ENCODE measurements around the gene CADM1.

Gene CADM1

GRCh38 chr11:115237578-115237977, 266.6 kb downstream of the CADM1 start:
- no peak for DNase-seq

GRCh38 chr11:115234794-115235193, 269.4 kb downstream of the CADM1 start:
- DNase-seq = no peak

- DNase-seq = no peak
These were observed 277.7 kb downstream of the CADM1 start for GRCh38 chr11:115226556-115226955.

GRCh38 chr11:115224551-115224950, 279.7 kb downstream of the CADM1 start:
- no peak for DNase-seq

GRCh38 chr11:115222863-115223530, 281.2 kb downstream of the CADM1 start:
- no peak for DNase-seq

GRCh38 chr11:115222218-115222862, 281.9 kb downstream of the CADM1 start:
- peak; percentile 36 to 81 for DNase-seq

GRCh38 chr11:115221461-115222069, 282.6 kb downstream of the CADM1 start:
- DNase-seq = no peak

GRCh38 chr11:115220911-115221310, 283.3 kb downstream of the CADM1 start:
- no peak for DNase-seq

- DNase-seq = peak in 1 of 2 experiments; percentile 24
These were observed 283.8 kb downstream of the CADM1 start for GRCh38 chr11:115220423-115220822.

GRCh38 chr11:115219376-115219775, 284.8 kb downstream of the CADM1 start:
- DNase-seq = no peak

- DNase-seq = no peak
These were observed 286.4 kb downstream of the CADM1 start for GRCh38 chr11:115217726-115218311.

GRCh38 chr11:115215694-115216617, 288.3 kb downstream of the CADM1 start:
- DNase-seq = peak; percentile 44 to 66

GRCh38 chr11:115214644-115215234, 289.5 kb downstream of the CADM1 start:
- DNase-seq = no peak

- no peak for DNase-seq
These were observed 291.2 kb downstream of the CADM1 start for GRCh38 chr11:115213007-115213406.

- no peak for DNase-seq
These were observed 295.4 kb downstream of the CADM1 start for GRCh38 chr11:115208808-115209259.

- DNase-seq = no peak
These were observed 296.3 kb downstream of the CADM1 start for GRCh38 chr11:115207916-115208315.

GRCh38 chr11:115207166-115207591, 297.0 kb downstream of the CADM1 start:
- no peak for DNase-seq

GRCh38 chr11:115206365-115207022, 297.7 kb downstream of the CADM1 start:
- DNase-seq = no peak

- DNase-seq = no peak
These were observed 301.2 kb downstream of the CADM1 start for GRCh38 chr11:115202900-115203552.

- DNase-seq = no peak
These were observed 302.1 kb downstream of the CADM1 start for GRCh38 chr11:115202074-115202473.
